ENCODE data around the gene PIGV.
"Not testable (repeated sequence)": the region's sequence is repeated elsewhere in the genome, so short reads cannot be mapped to it uniquely, and the experiment has no call there.

The PIGV gene

DNA sequence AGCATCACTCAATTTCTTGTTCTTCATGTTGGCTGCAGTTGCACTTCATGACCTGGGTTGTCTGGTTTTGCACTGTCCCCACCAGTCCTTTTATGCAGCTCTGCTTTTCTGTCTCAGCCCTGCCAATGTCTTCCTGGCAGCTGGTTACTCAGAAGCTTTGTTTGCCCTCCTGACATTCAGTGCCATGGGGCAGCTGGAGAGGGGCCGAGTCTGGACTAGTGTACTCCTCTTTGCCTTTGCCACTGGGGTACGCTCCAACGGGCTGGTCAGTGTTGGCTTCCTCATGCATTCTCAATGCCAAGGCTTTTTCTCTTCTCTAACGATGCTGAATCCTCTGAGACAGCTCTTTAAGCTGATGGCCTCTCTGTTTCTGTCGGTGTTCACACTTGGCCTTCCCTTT lies 6.6 kb downstream of the PIGV start:
- DNase-seq (ENCODE audit: low read depth in 2 of 2), result no peak

GRCh38 chr1:26797627-26798026 lies 9.9 kb downstream of the PIGV start:
- no peak for DNase-seq (ENCODE audit: low read depth in 2 of 2)

GRCh38 chr1:26799479-26800142 lies 11.9 kb downstream of the PIGV start:
- DNase-seq (ENCODE audit: low read depth in 2 of 2), result no peak

DNA sequence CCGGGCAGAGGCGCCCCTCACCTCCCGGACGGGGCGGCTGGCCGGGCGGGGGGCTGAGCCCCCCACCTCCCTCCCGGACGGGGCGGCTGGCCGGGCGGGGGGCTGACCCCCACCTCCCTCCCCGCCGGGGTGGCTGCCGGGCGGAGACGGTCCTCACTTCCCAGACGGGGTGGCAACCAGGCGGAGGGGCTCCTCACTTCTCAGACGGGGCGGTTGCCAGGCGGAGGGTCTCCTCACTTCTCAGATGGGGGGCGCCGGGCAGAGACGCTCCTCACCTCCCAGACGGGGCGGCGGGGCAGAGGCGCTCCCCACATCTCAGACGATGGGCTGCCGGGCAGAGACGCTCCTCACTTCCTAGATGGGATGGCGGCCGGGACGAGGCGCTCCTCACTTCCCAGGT lies 16.2 kb downstream of the PIGV start:
- DNase-seq (ENCODE audit: low read depth in 2 of 2), result not testable (repeated sequence)

DNA sequence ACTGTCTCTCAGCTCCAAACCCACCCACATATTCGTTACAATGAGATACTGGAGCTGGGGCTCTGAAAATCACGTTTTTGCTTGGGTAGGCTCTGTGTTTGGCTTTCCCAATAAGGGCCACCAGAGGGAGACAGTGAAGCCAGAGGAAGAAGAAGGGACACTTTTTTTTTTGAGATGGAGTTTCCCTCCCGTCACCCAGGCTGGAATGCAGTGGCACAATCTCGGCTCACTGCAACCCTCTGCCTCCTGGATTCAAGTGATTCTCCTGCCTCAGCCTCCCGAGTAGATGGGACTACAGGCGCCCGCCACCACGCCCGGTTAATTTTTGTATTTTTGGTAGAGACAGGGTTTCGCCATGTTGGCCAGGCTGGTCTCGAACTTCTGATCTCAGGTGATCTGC lies 22.4 kb downstream of the PIGV start:
- peak; percentile 50 to 60 for DNase-seq (ENCODE audit: low read depth in 2 of 2)

DNA sequence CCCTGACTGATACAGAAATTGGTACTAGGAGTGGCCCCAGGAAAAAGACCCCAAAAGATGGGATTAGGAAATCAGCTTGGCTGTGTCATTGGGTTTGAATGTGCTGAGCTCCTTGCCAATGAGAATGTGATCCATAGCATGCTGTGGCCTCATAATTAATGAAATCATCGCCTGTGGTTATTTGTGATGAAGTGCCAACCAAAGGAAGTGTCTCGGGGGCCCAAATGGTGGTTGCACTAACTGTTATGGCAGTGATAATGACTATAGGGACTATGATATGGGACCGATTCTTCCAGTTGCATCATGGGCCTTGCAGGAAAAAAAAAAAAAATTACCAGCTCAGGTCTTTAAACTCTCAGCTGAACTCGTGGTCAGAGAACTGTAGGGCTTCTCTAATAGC lies 23.3 kb downstream of the PIGV start:
- DNase-seq (ENCODE audit: low read depth in 2 of 2), result no peak

DNA sequence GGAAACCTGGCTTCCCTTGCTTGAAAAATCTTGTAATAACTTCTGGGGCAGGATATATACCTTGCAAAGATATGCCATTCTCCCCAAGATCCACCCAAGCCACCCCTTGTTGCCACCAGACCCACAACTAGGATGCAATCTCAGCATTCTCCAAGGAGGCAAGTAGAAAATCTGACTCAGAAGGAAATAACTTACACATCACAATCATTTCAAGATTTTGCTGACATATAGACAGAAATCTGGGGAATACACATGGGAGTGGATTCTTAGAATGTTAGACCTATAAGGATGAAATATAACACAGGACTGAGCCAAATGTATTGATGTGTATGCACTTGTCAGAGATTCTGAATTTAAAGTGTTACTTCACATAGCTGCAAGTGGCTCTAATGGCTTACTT lies 24.0 kb downstream of the PIGV start:
- no peak for DNase-seq (ENCODE audit: low read depth in 2 of 2)

- DNase-seq (ENCODE audit: low read depth in 2 of 2), result no peak
These were observed 26.6 kb downstream of the PIGV start for GRCh38 chr1:26814377-26814776.

GRCh38 chr1:26814893-26815292 lies 27.1 kb downstream of the PIGV start:
- no peak for DNase-seq (ENCODE audit: low read depth in 2 of 2)

GRCh38 chr1:26820784-26821269 lies 33.1 kb downstream of the PIGV start:
- no peak for DNase-seq (ENCODE audit: low read depth in 2 of 2)

- no peak for DNase-seq (ENCODE audit: low read depth in 2 of 2)
These were observed 35.1 kb downstream of the PIGV start for GRCh38 chr1:26822737-26823395.

GRCh38 chr1:26824731-26825130 lies 37.0 kb downstream of the PIGV start:
- no peak for DNase-seq (ENCODE audit: low read depth in 2 of 2)

DNA sequence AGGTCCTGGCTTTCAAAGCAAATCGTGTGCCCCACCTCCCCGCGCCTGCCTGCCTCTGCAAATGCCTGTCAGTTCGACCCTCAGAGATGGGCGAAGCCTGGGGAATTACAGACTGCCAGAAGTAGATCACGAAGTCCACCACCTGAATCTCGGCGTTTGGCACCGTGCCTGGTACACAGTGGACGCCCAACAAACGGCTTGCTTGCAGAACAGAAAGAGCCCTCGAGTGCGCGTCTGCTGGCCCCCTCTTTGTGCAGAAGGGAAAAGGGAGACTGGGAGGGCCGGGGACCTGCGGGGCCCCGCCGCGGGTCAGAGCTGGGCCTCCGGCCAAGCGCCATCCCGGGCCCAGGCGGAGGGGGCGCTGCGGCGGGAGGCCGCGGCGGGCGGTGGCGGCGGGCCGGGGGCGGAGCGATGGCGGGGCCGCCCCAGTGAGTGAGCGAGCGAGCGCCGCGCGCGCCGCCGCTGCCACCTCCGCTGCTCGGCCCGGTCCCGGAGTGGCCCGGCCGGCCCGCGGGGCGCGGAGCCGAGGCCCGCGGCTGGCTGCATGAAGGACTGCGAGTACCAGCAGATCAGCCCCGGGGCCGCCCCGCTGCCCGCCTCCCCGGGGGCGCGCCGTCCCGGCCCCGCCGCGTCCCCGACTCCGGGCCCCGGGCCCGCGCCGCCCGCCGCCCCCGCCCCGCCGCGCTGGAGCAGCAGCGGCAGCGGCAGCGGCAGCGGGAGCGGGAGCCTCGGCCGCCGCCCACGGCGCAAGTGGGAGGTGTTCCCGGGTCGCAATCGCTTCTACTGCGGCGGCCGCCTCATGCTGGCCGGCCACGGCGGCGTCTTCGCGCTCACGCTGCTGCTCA lies 38.7 kb downstream of the PIGV start, which contains the start of gene ZDHHC18:
ZDHHC18 (plus strand) TSS at position 428 of the 845 bp plus-strand sequence; CDS start at position 545, 117 bp downstream.
- DNase-seq (ENCODE audit: low read depth in 2 of 2), result peak; percentile 37 to 47

GRCh38 chr1:26827106-26827604 lies 39.4 kb downstream of the PIGV start:
- no peak for DNase-seq (ENCODE audit: low read depth in 2 of 2)

DNA sequence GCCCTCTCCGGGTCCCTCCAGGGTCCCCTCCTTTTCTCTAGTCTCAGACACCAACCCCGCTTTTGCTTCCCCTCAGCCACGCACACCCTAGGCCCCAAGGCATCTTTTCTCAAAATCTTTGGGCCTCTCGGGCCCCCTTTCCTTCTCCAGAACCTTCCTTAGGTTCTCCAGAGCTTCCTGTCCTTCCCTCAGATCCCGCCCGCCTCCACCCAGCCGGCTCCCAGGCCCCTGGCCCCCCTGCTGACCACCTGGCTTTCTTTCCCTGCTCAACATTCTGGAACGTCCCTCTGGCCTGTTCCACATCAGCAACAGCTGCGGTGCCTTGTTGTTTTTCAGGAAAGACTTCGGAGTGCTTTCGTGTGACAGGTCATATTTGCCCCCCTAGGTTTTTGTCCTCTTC lies 39.9 kb downstream of the PIGV start:
- DNase-seq (ENCODE audit: low read depth in 2 of 2), result no peak

- no peak for DNase-seq (ENCODE audit: low read depth in 2 of 2)
These were observed 40.8 kb downstream of the PIGV start for GRCh38 chr1:26828411-26828991.

GRCh38 chr1:26829184-26829911 lies 41.6 kb downstream of the PIGV start:
- no peak for DNase-seq (ENCODE audit: low read depth in 2 of 2)

- no peak for DNase-seq (ENCODE audit: low read depth in 2 of 2)
These were observed 43.3 kb downstream of the PIGV start for GRCh38 chr1:26831059-26831458.

DNA sequence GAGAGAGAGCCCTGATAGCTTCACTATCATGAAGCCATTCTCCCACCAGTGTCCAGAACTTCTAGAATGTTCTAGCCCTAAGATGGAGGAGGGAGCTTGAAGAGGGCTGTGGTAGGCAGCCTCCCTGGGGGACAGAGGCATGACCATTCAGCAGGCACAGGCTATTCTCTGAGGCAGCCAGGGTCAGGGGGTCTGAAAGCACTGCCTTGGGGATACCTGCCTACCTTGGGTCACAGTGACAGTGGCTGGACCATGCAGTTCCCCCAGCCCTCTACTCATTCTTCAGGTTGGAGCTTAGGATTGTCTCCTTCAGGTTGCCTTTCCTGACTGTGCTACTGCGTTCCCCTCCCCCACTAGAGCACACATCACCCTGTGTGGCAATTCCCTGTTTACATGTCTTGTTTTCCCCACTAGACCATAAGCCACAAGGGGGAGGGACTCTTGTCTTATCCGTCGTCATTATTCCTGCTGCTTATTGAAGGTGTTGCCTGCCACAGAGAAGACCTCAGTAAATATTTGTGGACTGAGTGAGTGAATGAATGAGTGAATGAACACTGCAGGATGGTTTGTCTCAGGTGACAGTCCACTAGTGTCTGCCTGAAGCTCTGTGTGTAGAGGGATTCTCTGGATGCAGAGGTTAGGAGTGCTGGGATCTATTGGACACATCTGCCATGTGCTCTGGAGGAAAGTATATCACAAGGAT lies 43.9 kb downstream of the PIGV start:
- no peak for DNase-seq (ENCODE audit: low read depth in 2 of 2)

- DNase-seq (ENCODE audit: low read depth in 2 of 2), result no peak
These were observed 44.7 kb downstream of the PIGV start for GRCh38 chr1:26832249-26832960.
